Measurements from ENCODE around the gene GPR146.

Gene GPR146

DNA sequence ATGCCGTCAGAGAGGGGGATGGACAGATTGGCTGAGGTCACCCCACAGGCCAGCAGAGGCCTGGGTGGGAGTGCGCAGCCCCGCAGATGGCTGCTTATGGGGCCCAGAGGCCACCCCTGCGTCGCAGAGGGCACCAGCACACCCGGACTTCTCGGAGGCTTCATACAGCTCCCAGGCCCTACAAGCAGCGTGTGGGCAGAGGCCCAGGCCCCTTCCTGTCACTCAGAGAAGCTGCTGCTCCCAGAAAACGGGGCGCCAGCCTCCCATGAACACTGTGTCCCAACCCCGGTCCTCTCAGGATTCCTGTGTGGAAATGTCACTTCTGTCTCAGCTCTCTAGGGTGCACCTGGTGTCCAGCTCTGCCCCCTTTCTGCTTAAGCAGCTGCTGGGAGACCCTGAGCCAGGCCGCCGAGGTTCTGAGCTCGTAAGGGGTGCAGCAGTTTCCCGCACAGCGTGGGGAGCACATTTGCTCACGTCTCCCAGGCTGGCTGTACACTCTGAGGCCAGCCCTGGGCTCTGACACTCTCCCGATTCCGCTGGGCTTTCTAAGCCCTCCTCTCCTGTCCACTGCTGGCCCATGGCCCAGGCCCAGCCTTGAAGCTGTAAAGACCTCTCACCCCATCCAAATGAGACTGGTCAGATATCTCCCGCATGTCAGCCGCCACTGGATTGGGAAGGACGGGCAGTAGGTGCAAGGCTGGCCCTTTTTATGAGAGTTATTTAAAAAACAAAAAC is 6.8 kb downstream of the GPR146 start:
- no peak overlapping the region for H3K4me3 ChIP-seq (ENCODE audit: low read length)
- DNase-seq (ENCODE audit: low read depth), result no peak
- TF ChIP-seq, protein P1, sequence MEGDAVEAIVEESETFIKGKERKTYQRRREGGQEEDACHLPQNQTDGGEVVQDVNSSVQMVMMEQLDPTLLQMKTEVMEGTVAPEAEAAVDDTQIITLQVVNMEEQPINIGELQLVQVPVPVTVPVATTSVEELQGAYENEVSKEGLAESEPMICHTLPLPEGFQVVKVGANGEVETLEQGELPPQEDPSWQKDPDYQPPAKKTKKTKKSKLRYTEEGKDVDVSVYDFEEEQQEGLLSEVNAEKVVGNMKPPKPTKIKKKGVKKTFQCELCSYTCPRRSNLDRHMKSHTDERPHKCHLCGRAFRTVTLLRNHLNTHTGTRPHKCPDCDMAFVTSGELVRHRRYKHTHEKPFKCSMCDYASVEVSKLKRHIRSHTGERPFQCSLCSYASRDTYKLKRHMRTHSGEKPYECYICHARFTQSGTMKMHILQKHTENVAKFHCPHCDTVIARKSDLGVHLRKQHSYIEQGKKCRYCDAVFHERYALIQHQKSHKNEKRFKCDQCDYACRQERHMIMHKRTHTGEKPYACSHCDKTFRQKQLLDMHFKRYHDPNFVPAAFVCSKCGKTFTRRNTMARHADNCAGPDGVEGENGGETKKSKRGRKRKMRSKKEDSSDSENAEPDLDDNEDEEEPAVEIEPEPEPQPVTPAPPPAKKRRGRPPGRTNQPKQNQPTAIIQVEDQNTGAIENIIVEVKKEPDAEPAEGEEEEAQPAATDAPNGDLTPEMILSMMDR (conservative IDR thresholded peaks at IDR 0.05; ENCODE audit: low read depth, low read length), result no peak

DNA sequence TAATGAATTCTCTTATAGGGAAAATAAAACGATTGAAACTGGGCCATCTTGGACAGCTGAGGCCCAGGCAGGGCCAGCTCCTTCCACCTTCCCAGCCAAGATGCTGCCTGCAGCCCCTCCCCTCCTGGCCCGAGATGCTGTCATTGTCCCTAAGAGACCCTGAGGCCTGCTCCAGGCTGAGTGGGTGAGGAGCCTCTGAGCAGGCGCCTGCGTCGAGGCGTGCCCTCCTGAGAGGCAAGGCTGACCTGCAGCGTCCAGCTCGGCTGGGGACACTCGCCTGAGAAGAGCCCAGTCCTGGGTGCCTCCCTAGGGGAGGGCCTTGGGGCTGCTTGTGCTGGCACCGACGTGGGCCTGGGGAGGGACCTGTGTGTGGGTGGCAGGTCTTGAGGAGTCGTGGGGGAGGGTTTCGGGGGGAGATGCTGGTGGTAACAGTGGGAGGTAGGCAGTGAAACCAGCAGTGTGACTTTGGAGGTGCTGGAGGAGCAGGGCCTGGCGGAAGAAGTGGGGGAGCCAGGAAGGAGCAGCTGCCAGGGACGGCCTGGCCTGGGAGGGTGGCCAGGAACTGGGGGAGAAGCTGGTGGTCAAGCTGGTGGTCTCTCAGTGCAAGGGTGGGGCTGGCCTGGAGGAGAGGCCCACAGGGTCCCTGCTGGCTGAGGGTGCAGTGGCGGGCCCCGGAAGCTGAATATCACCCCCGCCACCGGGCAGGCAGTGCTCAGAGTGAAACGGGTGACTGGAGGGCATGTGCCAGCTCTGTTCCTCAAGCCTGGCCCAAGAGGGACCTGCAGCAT is 7.9 kb downstream of the GPR146 start:
- no peak overlapping the region for H3K4me3 ChIP-seq (ENCODE audit: low read length)
- TF ChIP-seq, protein P1 (conservative IDR thresholded peaks at IDR 0.05; ENCODE audit: low read depth, low read length), result no peak
- no peak for DNase-seq (ENCODE audit: low read depth)

DNA sequence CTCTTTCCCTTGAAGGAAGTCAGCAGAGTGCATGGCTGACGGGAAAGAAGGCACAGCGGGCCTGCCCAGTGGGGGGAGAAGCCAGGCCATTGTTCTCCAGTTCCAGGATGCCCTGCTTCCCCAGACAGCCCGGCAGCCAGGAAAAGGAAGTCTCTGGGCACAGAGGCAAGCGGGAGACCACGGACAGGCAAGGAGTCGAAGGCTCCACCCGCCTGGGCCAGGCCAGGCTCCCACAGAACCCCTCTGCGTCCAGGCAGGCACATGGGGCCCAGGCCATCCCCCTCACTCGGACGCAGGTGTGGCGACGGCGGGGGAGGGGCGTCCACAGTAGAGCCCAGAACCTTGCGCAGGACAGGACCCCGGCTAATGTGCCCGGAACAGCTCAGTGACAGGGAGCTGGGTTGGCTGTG is 8.7 kb downstream of the GPR146 start:
- DNase-seq (ENCODE audit: low read depth), result no peak
- no peak overlapping the region for H3K4me3 ChIP-seq (ENCODE audit: low read length)
- TF ChIP-seq, protein P1 (conservative IDR thresholded peaks at IDR 0.05; ENCODE audit: low read depth, low read length), result no peak

DNA sequence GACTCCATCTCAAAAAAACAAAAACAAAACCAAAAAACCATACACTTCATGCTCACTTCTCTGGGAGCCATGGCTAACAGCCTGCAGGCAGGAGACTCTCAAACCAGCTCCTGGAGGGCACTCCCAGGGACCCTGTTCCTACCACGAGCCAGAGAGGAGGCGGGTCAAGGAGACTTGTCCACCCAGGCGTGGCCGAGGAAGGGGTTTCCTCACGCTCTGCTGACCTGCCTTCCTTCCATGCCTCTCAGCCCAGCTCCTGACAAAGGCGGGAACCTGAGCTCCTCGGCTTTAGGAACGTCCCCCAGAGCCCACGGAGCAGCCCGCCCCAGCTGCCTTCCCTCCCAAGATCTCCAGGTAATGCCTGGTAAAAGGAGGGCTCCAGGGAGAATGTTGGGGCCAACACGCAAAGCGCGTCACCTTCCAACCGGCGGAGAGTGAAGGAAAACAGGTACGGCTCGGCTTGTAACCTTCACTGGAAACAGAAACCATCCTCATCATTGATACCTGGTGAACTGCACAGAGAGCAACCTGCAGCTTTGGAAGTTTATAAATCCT is 9.5 kb downstream of the GPR146 start:
- TF ChIP-seq, protein P1 (conservative IDR thresholded peaks at IDR 0.05; ENCODE audit: low read depth, low read length), result no peak
- H3K4me3 ChIP-seq (ENCODE audit: low read length), result no peak overlapping the region
- DNase-seq (ENCODE audit: low read depth), result no peak

DNA sequence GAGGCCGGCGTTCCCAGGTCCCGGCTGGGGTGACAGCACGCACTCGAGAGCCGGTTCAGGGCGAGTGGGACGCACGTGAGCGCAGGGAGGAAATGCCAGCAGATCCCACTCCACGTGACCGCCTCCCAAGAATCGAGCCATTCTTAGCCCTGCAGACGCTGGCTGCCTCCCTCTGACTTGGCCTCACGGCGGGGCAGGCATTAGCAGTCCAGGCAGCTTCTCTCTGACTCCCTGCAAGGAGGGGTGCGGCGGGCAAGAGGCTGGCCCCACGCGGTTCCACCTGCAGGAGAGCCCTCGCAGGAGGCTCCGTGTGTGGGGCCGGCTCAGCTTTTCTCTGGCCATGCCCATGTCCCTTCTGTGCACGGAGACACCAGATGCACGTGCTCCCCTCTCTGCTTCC is 10.1 kb downstream of the GPR146 start:
- DNase-seq (ENCODE audit: low read depth), result no peak
- H3K4me3 ChIP-seq (ENCODE audit: low read length), result no peak overlapping the region
- TF ChIP-seq, protein P1 (conservative IDR thresholded peaks at IDR 0.05; ENCODE audit: low read depth, low read length), result no peak

DNA sequence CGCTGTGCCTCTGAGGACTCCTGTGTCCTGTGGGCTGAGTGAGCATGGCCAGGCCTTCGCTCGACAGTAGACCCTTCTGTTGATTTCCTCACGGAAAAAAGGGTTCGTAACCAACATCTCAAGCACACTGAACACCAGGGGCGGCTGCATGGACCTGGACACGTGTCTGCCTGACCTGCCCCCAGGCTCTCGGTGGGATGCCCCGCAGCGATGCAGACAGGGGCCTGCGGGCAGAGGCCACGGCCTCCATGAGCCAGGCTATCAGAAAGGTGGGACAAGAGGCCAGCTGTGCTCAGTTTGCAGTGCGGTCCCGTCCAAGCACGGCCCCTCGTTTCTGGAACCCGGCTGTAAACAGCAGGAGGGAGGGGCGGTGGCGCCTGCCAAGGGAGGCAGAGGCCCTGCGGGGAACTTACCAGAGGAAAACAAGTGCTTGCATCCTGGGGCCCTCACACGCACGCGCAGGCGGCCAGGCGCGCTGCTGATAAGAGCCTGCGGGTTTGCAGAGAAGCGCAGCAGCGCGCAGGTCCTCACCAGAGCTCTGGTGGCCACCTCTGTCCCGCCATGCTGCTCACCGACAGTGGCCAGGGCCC is 10.6 kb downstream of the GPR146 start:
- no peak for DNase-seq (ENCODE audit: low read depth)
- H3K4me3 ChIP-seq (ENCODE audit: low read length), result no peak overlapping the region
- TF ChIP-seq, protein P1 (conservative IDR thresholded peaks at IDR 0.05; ENCODE audit: low read depth, low read length), result no peak

All from retinal pigment epithelial cell (primary cell).